Measurements from ENCODE around the gene PTPRD. TPM values are rescaled to one million over a fixed set of nuclear protein-coding genes. Genes with fewer than 3 reads are reported as not detected.

Gene PTPRD
- polyA plus RNA-seq, 4 donors: 91.3 to 115 (median 106) TPM

- no peak for DNase-seq (ENCODE audit: low read depth in 4 of 4, low spot score in 2 of 4)
Measured at GRCh38 chr9:8825585-8826147, 1787.1 kb downstream of the PTPRD start.

- DNase-seq (ENCODE audit: low read depth in 4 of 4, low spot score in 2 of 4): no peak
Measured at GRCh38 chr9:8823131-8823895, 1789.5 kb downstream of the PTPRD start.

GRCh38 chr9:8822667-8823025 is 1790.2 kb downstream of the PTPRD start:
- DNase-seq (ENCODE audit: low read depth in 4 of 4, low spot score in 2 of 4): no peak

GRCh38 chr9:8821910-8822666 is 1790.7 kb downstream of the PTPRD start:
- no peak for DNase-seq (ENCODE audit: low read depth in 4 of 4, low spot score in 2 of 4)

- no peak for DNase-seq (ENCODE audit: low read depth in 4 of 4, low spot score in 2 of 4)
Measured at GRCh38 chr9:8817335-8817734, 1795.5 kb downstream of the PTPRD start.

GRCh38 chr9:8816361-8816760 is 1796.4 kb downstream of the PTPRD start:
- peak in 2 of 4 donors; percentile 36 to 50 for DNase-seq (ENCODE audit: low read depth in 4 of 4, low spot score in 2 of 4)

GRCh38 chr9:8815931-8816330 is 1796.9 kb downstream of the PTPRD start:
- no peak for DNase-seq (ENCODE audit: low read depth in 4 of 4, low spot score in 2 of 4)

GRCh38 chr9:8815219-8815618 is 1797.6 kb downstream of the PTPRD start:
- DNase-seq (ENCODE audit: low read depth in 4 of 4, low spot score in 2 of 4): no peak

- DNase-seq (ENCODE audit: low read depth in 4 of 4, low spot score in 2 of 4): no peak
Measured at GRCh38 chr9:8812888-8813287, 1799.9 kb downstream of the PTPRD start.

- DNase-seq (ENCODE audit: low read depth in 4 of 4, low spot score in 2 of 4): no peak
Measured at GRCh38 chr9:8809741-8810140, 1803.1 kb downstream of the PTPRD start.

GRCh38 chr9:8806150-8806549 is 1806.7 kb downstream of the PTPRD start:
- no peak for DNase-seq (ENCODE audit: low read depth in 4 of 4, low spot score in 2 of 4)

GRCh38 chr9:8804613-8805012 is 1808.2 kb downstream of the PTPRD start:
- no peak for DNase-seq (ENCODE audit: low read depth in 4 of 4, low spot score in 2 of 4)

GRCh38 chr9:8802242-8802641 is 1810.6 kb downstream of the PTPRD start:
- no peak for DNase-seq (ENCODE audit: low read depth in 4 of 4, low spot score in 2 of 4)

- no peak for DNase-seq (ENCODE audit: low read depth in 4 of 4, low spot score in 2 of 4)
Measured at GRCh38 chr9:8800196-8800595, 1812.6 kb downstream of the PTPRD start.

GRCh38 chr9:8799615-8800014 is 1813.2 kb downstream of the PTPRD start:
- DNase-seq (ENCODE audit: low read depth in 4 of 4, low spot score in 2 of 4): no peak

- DNase-seq (ENCODE audit: low read depth in 4 of 4, low spot score in 2 of 4): no peak
Measured at GRCh38 chr9:8799206-8799605, 1813.6 kb downstream of the PTPRD start.

- DNase-seq (ENCODE audit: low read depth in 4 of 4, low spot score in 2 of 4): peak in 1 of 4 donors; percentile 25
Measured at GRCh38 chr9:8784838-8785237, 1828.0 kb downstream of the PTPRD start.

- peak in 1 of 4 donors; percentile 65 for DNase-seq (ENCODE audit: low read depth in 4 of 4, low spot score in 2 of 4)
Measured at GRCh38 chr9:8783941-8784340, 1828.9 kb downstream of the PTPRD start.

- no peak for DNase-seq (ENCODE audit: low read depth in 4 of 4, low spot score in 2 of 4)
Measured at GRCh38 chr9:8782237-8782636, 1830.6 kb downstream of the PTPRD start.

- DNase-seq (ENCODE audit: low read depth in 4 of 4, low spot score in 2 of 4): no peak
Measured at GRCh38 chr9:8781458-8781857, 1831.3 kb downstream of the PTPRD start.

GRCh38 chr9:8780386-8780785 is 1832.4 kb downstream of the PTPRD start:
- no peak for DNase-seq (ENCODE audit: low read depth in 4 of 4, low spot score in 2 of 4)

- DNase-seq (ENCODE audit: low read depth in 4 of 4, low spot score in 2 of 4): no peak
Measured at GRCh38 chr9:8779478-8779877, 1833.3 kb downstream of the PTPRD start.
